Measurements from ENCODE around the gene CHGA. TPM values are rescaled to one million over a fixed set of nuclear protein-coding genes. Genes with fewer than 3 reads are reported as not detected.

Gene CHGA
- total RNA-seq, 1 experiment from 2014 or later, result not detected

DNA sequence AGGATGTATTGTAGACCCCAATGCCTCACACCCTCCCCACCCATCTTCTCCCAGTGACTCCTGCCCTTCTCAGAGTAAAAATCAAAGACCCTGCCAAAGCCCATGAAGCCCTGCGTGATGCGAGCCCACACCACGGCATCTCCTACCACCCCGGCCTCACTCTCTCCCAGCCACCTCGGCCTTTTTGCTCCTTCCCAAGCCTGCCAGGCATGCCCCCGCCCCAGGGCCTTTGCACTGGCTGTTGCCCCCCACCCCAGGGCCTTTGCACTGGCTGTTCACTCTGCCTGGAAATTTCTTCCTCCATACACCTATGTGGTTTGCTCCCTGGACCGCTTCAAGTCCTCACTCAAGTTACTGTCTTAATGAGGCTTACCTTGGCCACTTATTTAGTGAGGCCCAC, 5.0 kb upstream of the CHGA start:
- Histone ChIP-seq H3K9ac (ENCODE audit: low read length) (no peak overlapping the region), H3K27me3 (ENCODE audit: insufficient read depth, low read length) (peaks cover 18% of the 10 kb centered on the region; the same call in 1 of the 2 replicates), H3K4me2 (ENCODE audit: low read length) (no peak overlapping the region), H3K4me1 (ENCODE audit: control insufficient read depth in 1 of 2, insufficient read depth in 2 of 2, low read length in 2 of 2) (no peaks in the 10 kb centered on the region), H3K79me2 (ENCODE audit: insufficient read depth, low read length) (no peaks in the 10 kb centered on the region), H4K20me1 (ENCODE audit: insufficient read depth) (no peaks in the 10 kb centered on the region), H3K9me2 (ENCODE audit: insufficient read depth) (no peaks in the 10 kb centered on the region), H3K9me3 (ENCODE audit: control insufficient read depth in 1 of 2, insufficient read depth in 1 of 2, low read depth in 1 of 2, low read length in 2 of 2) (no peaks in the 10 kb centered on the region), H3K27ac (ENCODE audit: low read depth, low read length) (no peak overlapping the region), H2AFZ (ENCODE audit: low read depth, low read length, poor library complexity, severe bottlenecking) (no peak overlapping the region), H3K4me3 (replicated peaks in 1 of 2; ENCODE audit: low read depth in 1 of 2, low read length in 2 of 2) (no peak overlapping the region), H3K36me3 (ENCODE audit: control insufficient read depth in 1 of 2, insufficient read depth in 2 of 2, low read length in 2 of 2) (no peaks in the 10 kb centered on the region)
- ATAC-seq (no peak), DNase-seq (ENCODE audit: low read depth, low spot score) (no peak)
- TF ChIP-seq ZFX (IDR thresholded peaks at IDR 0.05), result no peak
- TF ChIP-seq FOSL1 (IDR thresholded peaks at IDR 0.05; ENCODE audit: low read depth), result no peak
- TF ChIP-seq POLR2A (IDR thresholded peaks at IDR 0.05; ENCODE audit: borderline replicate concordance, extremely low read depth, insufficient read depth, insufficient read length), result no peak
- TF ChIP-seq EZH2 (IDR thresholded peaks at IDR 0.05), result no peak
- TF ChIP-seq, protein P1, sequence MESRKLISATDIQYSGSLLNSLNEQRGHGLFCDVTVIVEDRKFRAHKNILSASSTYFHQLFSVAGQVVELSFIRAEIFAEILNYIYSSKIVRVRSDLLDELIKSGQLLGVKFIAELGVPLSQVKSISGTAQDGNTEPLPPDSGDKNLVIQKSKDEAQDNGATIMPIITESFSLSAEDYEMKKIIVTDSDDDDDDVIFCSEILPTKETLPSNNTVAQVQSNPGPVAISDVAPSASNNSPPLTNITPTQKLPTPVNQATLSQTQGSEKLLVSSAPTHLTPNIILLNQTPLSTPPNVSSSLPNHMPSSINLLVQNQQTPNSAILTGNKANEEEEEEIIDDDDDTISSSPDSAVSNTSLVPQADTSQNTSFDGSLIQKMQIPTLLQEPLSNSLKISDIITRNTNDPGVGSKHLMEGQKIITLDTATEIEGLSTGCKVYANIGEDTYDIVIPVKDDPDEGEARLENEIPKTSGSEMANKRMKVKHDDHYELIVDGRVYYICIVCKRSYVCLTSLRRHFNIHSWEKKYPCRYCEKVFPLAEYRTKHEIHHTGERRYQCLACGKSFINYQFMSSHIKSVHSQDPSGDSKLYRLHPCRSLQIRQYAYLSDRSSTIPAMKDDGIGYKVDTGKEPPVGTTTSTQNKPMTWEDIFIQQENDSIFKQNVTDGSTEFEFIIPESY (IDR thresholded peaks at IDR 0.05; ENCODE audit: extremely low read depth, insufficient replicate concordance, low read length), result no peak
- RAD21 ChIA-PET (ENCODE audit: low non-redundant PET in 1 of 2, low total read pairs in 2 of 2, uncharacterized antibody in 2 of 2, unreplicated experiment in 2 of 2), result no interaction called here
- BruUV-seq (replicated peaks), result no TSS peak
- CTCF ChIA-PET, result no interaction called here
- POLR2A ChIA-PET, result no interaction called here
- intact Hi-C loops (cut with micrococcal nuclease), result no loop called here

DNA sequence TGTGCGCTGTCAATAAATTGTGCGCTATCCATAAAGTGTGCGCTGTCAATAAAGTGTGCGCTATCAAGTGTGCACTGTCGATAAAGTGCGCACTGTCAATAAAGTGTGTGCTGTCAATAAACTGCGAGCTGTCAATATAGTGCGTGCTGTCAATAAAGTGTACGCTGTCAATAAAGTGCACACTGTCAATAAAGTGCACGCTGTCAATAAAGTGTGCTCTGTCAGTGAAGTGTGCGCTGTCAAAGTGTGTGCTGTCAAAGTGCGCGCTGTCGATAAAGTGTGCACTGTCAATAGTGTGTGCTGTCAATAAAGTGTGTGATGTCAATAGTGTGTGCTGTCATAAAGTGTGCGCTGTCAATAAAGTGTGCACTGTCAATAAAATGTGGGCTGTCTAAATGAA, 2.9 kb upstream of the CHGA start:
- RAD21 ChIA-PET (ENCODE audit: low non-redundant PET in 1 of 2, low total read pairs in 2 of 2, uncharacterized antibody in 2 of 2, unreplicated experiment in 2 of 2), result no interaction called here
- intact Hi-C loops (cut with micrococcal nuclease), result no loop called here
- H3K4me2 ChIP-seq (ENCODE audit: low read length), result no peak overlapping the region
- no peak for DNase-seq (ENCODE audit: low read depth, low spot score)
- ATAC-seq, result no peak
- no peaks in the 10 kb centered on the region for H4K20me1 ChIP-seq (ENCODE audit: insufficient read depth)
- no peaks in the 10 kb centered on the region for H3K4me1 ChIP-seq (ENCODE audit: control insufficient read depth in 1 of 2, insufficient read depth in 2 of 2, low read length in 2 of 2)
- POLR2A ChIA-PET, result no interaction called here
- H3K36me3 ChIP-seq (ENCODE audit: control insufficient read depth in 1 of 2, insufficient read depth in 2 of 2, low read length in 2 of 2), result no peaks in the 10 kb centered on the region
- TF ChIP-seq ELF1 (IDR thresholded peaks at IDR 0.05; ENCODE audit: borderline replicate concordance, low read depth), result no peak
- TF ChIP-seq SRF (IDR thresholded peaks at IDR 0.05; ENCODE audit: low read depth), result no peak
- no peak for TF ChIP-seq RAD21 (IDR thresholded peaks at IDR 0.05; ENCODE audit: low read depth)
- TF ChIP-seq EZH2phosphoT487 (IDR thresholded peaks at IDR 0.05; ENCODE audit: borderline replicate concordance), result no peak
- TF ChIP-seq JUND (IDR thresholded peaks at IDR 0.05), result no peak
- no peak for TF ChIP-seq CEBPB (IDR thresholded peaks at IDR 0.05; ENCODE audit: low read depth)
- TF ChIP-seq ZFX (IDR thresholded peaks at IDR 0.05), result no peak
- TF ChIP-seq, protein P2, sequence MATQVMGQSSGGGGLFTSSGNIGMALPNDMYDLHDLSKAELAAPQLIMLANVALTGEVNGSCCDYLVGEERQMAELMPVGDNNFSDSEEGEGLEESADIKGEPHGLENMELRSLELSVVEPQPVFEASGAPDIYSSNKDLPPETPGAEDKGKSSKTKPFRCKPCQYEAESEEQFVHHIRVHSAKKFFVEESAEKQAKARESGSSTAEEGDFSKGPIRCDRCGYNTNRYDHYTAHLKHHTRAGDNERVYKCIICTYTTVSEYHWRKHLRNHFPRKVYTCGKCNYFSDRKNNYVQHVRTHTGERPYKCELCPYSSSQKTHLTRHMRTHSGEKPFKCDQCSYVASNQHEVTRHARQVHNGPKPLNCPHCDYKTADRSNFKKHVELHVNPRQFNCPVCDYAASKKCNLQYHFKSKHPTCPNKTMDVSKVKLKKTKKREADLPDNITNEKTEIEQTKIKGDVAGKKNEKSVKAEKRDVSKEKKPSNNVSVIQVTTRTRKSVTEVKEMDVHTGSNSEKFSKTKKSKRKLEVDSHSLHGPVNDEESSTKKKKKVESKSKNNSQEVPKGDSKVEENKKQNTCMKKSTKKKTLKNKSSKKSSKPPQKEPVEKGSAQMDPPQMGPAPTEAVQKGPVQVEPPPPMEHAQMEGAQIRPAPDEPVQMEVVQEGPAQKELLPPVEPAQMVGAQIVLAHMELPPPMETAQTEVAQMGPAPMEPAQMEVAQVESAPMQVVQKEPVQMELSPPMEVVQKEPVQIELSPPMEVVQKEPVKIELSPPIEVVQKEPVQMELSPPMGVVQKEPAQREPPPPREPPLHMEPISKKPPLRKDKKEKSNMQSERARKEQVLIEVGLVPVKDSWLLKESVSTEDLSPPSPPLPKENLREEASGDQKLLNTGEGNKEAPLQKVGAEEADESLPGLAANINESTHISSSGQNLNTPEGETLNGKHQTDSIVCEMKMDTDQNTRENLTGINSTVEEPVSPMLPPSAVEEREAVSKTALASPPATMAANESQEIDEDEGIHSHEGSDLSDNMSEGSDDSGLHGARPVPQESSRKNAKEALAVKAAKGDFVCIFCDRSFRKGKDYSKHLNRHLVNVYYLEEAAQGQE (IDR thresholded peaks at IDR 0.05; ENCODE audit: low read depth), result no peak
- no peak for TF ChIP-seq SP1 (IDR thresholded peaks at IDR 0.05; ENCODE audit: low read depth)
- no peak for TF ChIP-seq EGR1 (IDR thresholded peaks at IDR 0.05; ENCODE audit: low read depth)
- no peak for TF ChIP-seq POLR2AphosphoS5 (IDR thresholded peaks at IDR 0.05; ENCODE audit: low read depth, low read length)
- TF ChIP-seq, protein P3, sequence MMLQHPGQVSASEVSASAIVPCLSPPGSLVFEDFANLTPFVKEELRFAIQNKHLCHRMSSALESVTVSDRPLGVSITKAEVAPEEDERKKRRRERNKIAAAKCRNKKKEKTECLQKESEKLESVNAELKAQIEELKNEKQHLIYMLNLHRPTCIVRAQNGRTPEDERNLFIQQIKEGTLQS (IDR thresholded peaks at IDR 0.05), result no peak
- no peak for TF ChIP-seq ZNF274 (IDR thresholded peaks at IDR 0.05; ENCODE audit: low read depth, low read length)
- H3K9ac ChIP-seq (ENCODE audit: low read length), result no peak overlapping the region
- no peaks in the 10 kb centered on the region for H3K79me2 ChIP-seq (ENCODE audit: insufficient read depth, low read length)
- H3K9me3 ChIP-seq (ENCODE audit: control insufficient read depth in 1 of 2, insufficient read depth in 1 of 2, low read depth in 1 of 2, low read length in 2 of 2), result no peaks in the 10 kb centered on the region
- BruUV-seq (replicated peaks), result no TSS peak
- H2AFZ ChIP-seq (ENCODE audit: low read depth, low read length, poor library complexity, severe bottlenecking), result no peak overlapping the region
- no peak overlapping the region for H3K4me3 ChIP-seq (replicated peaks in 1 of 2; ENCODE audit: low read depth in 1 of 2, low read length in 2 of 2)
- no peaks in the 10 kb centered on the region for H3K9me2 ChIP-seq (ENCODE audit: insufficient read depth)
- no peak overlapping the region for H3K27ac ChIP-seq (ENCODE audit: low read depth, low read length)
- peaks cover 24% of the 10 kb centered on the region; the same call in 1 of the 2 replicates for H3K27me3 ChIP-seq (ENCODE audit: insufficient read depth, low read length)
- CTCF ChIA-PET, result no interaction called here

All from HCT116 (cell line).